AG20443 (cell line): ENCODE results near the gene APOBEC3B.
"Not testable (repeated sequence)": the region's sequence is repeated elsewhere in the genome, so short reads cannot be mapped to it uniquely, and the experiment has no call there.

Source experiments
- DNase-seq: peaks from one replicate; pipeline ENCODE4 v3.0.0; 2012; ENCODE audit warnings: low spot score, mixed read lengths

The APOBEC3B gene

GRCh38 chr22:39031434-39032295 is 49.5 kb downstream of the APOBEC3B start:
- not testable (repeated sequence) for DNase-seq

- not testable (repeated sequence) for DNase-seq
These were observed 54.9 kb downstream of the APOBEC3B start for GRCh38 chr22:39037071-39037470.

GRCh38 chr22:39039306-39040126 is 57.4 kb downstream of the APOBEC3B start:
- DNase-seq = no peak

- DNase-seq = not testable (repeated sequence)
These were observed 58.0 kb downstream of the APOBEC3B start for GRCh38 chr22:39040155-39040537.

GRCh38 chr22:39040538-39041296 is 58.6 kb downstream of the APOBEC3B start, which contains the start of gene APOBEC3F:
Gene APOBEC3F, plus strand, starts transcription at chr22:39040864. Its CDS starts 97 bp downstream, at chr22:39040961.
- peak; percentile 18 for DNase-seq

GRCh38 chr22:39041908-39042307 is 59.8 kb downstream of the APOBEC3B start:
- no peak for DNase-seq
